HG03571 (cell line): Measurements from ENCODE around the gene SMAD6.

ENCODE experiments used
- ATAC-seq: cut with Tn5 transposase; IDR thresholded peaks from one replicate; pipeline ENCODE4 v1.9.1; 2021; ENCODE audit not compliant: unreplicated experiment

SMAD6 gene

DNA sequence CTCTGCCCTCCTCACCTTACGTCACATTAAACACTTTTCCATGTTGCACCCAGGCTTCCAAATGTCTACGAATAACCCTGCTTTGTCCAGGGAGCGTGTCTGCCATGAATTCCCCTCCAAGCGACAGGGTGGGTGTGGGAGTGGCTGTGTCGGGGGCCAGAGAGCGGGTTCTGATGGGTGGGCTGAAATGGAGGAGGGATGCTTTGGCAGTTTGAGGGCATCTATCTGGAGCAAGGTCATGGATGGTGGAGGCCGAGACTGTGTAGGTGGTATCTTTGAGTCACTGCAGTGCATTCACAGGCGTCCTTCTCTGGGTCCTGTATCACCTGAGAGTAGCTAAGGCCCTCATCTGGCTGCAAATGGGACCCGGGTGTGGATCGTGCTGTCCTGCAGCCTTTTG lies 36.6 kb downstream of the SMAD6 start:
- no peak for ATAC-seq

DNA sequence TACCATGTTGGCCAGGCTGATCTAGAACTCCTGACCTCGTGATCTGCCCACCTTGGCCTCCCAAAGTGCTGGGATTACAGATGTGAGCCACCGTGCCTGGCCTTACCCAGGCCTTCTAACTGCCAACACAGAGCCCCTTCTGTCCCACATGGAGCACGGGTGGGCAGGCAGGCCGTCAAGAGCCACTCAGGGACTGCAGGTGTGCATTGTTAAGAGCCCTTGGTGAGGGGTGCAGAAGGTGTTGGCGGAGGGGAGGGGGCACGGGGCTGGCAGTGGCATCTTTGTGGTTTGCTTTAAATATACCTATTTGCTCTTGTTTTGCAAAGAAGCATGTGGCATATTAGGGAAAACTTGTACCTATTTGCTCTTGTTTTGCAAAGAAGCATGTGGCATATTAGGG lies 37.3 kb downstream of the SMAD6 start:
- ATAC-seq: no peak

DNA sequence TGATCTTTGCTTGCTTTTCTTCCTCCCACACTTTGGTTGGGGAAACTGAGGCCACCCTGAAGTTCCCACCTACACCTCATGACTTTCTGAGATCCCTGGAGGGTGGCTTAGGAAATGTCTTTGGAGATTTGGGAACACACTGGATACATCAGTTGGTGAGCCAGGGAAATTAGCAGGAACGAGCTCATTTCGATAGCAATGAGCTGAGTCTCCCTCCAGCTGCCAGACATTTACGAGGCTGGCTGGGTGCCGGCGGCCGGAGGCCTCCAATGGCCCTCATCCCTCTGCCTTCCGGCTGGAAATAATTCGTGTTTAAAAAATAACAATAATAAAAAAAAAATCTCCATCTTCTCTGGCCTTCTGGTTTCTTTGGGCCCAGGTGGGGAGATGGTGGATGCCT lies 38.8 kb downstream of the SMAD6 start:
- ATAC-seq: no peak

DNA sequence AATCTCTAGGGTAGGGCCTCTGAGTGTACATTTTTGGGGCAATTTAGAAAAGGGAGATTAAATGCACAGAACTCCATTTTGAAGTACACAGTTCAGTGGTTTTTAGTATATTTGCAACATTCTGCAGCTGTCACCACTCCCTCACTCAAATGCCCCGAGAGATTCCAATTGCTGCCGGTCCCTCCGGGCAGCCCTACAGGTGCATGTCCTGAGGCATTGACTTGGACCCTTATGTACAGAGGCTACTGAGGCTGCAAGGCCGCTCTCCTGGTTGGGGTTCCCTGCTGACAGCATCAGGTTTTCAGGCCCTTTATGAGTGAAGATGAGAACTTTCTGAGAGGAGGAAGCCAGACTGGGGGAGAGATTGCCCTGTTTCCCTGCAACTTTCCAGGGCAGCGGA lies 39.6 kb downstream of the SMAD6 start:
- no peak for ATAC-seq

DNA sequence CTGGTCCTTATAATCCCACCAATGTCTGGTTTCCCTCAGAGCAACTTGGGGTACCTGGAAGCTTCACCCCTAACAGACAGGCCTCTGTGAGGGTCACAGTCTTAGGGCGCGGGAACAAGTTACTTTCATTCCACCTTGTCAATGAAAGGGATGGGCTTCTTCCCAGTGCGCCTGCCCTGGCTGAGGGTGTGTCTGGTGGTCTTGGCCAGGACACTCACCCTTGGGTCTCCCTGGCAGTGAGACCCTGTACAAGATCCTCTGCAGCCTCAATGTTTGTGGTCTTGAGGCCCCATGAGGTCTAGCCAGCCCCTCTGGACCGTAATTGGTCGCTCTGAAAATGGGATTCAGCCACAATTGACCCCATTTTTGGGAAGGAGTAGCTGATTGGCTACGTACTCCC lies 40.2 kb downstream of the SMAD6 start:
- no peak for ATAC-seq

DNA sequence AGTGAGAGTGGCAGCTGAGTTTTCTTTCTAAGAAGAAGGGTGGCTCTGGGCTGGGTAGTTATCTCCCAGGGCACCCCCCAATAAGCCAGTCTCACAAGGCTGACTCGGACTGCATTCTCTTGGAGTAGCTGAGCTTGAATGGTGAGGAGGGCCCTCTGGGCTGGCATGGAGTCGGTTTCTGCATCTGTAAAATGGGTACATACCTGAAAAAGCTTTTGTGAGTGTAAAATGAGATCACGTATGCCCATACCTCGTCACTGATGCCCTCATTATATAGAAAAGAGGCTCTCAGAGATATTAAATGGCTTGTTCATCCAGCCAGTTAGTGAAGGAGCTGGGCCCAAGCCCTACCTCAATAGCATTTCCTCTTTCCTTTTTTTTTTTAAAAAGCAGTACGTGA lies 41.2 kb downstream of the SMAD6 start:
- ATAC-seq: no peak

DNA sequence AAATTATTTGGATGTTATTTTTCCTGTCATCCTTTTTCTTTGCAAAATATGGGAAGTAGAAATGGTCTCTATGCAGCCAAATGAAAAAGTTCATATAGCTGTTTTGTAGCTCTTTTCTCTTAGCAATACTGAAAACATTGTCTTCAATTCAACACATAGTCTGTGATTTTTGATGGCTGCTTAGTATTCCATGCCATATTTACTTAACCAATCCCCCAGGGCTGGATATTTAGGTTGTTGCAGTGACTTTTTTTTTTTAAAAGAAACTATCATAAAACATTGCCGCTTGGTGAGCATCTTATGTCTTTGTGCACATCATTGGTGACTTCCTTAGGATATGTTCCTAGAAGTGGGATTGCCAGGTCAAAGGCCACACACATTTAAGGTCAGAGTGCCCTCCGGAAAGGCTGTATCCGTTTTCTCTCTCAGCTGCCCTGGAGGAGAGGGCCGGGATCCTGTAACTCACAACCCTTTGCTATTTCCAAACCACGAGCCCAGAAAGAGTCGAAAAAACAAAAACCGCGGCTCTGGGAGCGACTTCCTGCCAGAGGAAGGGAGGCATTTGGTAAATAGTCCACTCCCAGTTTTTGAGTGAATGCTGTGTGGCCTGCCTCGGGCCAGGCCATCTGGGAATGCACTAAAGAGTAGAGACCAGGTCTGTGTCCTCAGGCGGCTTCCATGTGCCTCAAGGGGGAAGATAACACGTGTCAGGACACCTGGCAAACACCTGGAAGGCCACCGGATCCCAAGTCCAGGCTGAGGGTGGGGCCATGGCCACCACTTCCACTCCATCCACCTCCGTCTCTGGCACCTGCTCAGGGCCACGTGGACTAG lies 41.9 kb downstream of the SMAD6 start:
- no peak for ATAC-seq

DNA sequence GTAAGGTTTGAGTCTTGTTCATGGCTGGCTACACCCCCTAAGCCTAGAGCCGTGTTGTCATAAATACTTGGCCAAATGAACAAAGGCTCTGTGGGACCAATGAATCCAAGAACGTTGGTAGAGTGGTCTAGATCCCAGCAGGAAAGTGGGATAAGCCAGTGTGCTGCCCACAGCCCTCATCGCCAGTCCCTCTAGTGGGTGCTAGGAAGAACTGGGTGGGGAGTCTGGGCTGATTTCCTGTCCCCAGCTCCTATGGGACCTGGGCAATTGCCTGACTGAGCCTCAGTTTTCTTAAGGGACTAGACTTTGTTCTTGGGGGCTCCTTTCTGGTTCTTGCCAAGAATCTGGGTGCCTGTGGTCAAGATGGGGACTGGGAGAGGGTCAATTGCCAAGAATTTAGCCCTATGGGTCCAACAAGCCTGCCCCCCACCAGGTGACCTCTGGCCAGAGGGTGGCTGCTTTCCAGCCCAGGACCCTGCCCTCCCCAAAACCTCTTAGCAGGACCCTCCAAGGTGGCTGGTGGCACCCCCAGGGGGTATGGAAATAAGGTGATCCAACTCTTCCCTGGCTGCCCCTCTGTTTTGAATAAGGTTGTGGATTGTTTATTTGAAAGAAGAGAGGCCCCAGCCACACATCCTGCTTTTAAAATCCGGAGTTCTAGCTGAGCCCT lies 42.7 kb downstream of the SMAD6 start:
- ATAC-seq: no peak

DNA sequence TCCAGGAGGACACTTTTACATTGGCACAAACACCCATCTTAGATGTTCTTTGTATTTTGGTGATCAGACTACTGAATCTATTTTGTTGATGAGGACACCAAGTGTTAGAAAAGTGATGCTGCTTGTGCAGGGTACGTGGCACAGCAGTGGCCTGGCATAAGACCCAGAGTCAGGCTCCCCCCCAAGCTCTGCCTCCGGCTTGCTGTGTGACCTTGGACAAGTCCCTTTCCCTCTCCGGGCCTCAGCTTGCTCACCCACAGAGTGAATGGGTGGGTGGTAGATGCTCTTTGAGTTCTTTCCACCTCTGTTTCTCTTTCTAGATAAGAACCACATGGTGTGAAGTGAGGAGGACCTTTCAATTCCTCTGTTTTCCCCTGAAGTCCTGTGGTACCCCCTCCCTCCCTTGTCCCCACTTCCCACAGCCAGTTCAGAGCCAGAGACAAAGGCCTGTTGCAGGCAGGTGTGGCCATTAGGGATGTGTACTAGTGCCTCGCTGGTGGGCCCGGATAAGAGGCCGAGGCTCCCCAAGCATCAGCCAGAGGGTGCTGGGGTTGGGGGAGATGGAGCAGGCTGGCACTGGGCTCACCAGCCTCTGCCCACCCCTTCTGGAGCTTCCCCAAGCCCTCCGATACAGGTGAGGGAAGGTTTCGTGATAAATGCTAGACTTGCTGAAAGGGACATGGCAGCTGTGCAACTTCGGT lies 43.6 kb downstream of the SMAD6 start:
- ATAC-seq: no peak

DNA sequence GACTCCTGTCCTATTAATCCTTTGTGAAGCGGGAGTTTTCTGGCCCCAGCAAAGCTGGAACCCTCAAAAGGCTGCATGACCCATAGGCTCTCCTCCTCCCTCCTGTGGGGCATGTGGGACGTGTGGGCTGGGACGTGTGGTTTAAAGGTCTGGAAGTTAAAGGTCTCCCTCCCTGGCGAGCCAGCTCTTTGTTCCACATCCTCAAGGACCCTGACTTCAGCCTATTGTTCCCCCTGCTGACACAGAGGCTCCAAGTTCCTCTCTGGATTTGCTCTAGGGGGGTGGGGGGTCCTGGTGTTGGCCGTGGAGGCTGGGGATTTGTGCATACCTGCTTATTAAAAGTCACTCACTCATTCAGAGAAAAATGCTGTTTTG lies 44.2 kb downstream of the SMAD6 start:
- ATAC-seq: no peak

DNA sequence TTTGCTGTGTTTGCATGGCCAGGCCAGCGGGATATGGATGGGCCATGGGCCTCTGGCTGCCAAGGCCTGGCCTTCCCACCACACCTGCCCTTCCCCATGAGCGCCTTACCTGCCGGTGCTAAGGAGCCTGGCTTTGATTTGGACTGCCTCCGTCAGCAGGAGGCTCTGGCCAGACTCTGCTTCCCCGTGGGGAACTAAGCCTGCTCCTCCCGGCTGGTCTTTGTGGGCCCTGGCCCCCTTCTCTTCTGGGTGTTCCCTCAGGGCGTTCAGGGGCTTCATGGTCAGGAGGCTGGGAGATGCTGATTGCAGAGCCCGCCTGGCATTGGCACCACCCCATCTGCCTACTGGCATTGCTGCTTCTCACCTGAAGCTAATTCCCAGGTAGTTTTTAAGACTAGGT lies 45.2 kb downstream of the SMAD6 start:
- ATAC-seq: no peak

DNA sequence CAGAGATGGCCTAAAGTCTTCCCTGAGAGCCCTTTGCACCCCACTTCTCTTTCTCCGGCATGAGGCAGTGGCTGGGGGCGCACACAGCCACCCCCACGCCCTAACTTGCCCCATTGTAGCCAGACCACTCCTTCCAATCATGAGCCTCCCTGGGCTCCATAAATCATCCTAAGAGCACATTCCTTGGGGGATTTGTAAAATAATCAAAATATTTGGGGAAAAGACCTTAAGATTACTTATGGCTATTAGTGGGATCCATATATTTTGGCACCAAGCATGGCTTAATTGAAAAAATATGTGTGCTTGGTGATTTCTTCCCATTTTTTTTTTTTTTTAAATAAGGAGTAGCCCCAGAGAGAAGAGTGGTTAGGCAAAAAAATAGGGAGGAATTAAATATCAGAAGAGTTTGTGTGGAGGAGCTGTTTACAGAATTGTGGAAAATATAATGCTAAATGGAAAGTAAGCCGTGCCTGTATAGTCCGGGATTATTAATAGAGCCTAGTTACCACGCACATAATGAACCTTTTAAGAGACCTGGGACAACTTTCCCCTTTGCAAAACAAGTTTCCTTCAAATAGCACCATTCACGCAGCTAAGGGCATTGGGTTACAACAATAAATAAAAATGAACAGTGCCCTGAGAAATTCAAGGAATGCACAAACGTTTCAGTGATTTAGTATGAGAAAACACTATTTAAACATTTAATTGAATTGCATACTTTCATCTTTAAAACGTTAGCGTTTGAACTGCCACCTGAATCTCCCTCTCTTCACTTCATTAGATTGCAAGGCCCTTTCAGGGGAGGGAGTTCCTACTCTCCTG lies 46.1 kb downstream of the SMAD6 start:
- ATAC-seq: no peak

DNA sequence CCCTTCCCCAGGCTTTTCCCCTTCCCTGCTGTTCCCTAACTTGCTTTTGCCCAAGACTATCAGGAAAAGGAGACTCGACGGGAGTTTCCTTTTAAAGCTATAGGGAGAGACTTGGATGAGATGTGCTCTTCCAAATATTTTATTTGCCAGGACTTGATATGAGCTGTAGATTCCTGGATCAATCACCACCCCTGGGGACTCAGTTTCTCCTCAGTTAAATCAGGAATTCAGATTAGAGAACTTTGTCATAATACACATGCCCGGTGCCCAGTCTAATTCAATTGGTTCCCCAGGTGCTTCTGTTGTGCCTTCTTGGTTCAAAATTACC lies 46.6 kb downstream of the SMAD6 start:
- ATAC-seq: no peak

DNA sequence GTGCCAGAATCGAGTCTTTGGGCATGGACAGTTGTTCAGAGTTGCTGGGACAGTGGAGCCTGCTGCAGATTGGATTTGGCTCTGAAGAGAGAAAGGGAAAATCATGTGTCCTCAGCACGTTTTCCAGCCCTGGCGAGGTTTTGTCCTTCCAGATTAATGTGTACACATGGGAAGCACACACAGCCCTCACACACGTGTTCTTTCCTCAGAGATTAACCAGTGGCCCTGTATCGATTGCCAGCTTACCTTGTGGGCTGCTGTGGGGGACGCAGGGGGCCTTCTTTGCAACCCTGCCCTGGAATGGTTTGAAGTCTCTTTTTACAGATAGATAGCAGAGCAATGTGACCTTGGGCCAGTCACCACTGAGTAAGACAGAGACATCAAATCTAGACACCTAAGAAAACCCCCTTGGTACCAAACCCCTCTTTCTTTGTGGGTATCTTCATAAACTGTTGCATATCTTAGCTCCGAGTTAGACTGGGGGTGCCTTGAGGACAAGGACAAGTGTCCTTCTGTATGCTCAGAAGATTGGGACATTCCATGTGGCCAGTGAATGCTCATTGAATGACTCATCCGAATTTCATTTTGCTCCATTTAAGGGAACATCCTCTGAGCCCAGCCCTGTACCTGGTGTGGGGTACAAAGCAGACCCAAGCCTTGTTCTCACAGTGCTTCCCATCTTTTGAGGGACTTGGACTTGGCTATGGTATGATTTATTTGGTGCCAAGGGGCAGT lies 48.0 kb downstream of the SMAD6 start:
- ATAC-seq: no peak

DNA sequence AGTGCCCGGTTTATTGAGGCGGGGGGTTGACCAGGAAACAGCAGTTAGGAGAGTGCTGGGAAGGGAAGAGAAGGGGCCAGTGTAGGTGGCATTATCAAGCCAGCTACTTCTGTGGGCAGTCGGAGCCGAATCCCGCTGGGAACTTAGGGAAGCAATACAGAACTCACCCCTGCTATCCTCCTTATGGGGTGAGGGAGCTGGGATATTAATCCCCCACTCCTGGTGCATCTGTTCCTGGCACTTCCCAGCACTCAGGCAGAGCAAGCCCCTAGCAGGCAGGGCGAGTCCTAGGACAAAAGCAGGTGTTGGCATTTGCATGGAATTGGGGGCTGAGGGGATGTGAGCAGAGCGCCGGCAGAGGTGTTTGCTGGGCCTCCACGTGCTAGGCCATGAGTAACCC lies 48.6 kb downstream of the SMAD6 start:
- ATAC-seq: no peak

DNA sequence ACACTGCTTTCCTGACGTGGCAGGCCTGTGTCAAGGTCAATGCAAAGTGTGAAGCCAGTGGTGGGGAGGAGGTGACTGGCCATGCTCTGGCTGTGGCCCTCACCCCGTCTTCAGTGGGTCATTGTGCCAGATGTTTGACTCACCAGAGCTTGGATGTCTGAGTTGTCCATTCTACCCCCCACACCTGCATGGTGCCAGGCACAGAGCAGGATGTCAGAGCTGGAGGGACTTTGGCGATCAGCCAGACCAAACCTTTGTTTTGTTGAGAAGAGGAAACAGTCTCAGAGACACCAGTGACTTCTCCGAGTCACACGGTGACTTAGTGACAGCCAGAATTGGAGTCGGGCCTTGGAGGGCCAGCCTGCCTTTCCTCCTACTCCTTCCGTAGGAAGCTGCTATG lies 49.5 kb downstream of the SMAD6 start:
- no peak for ATAC-seq

DNA sequence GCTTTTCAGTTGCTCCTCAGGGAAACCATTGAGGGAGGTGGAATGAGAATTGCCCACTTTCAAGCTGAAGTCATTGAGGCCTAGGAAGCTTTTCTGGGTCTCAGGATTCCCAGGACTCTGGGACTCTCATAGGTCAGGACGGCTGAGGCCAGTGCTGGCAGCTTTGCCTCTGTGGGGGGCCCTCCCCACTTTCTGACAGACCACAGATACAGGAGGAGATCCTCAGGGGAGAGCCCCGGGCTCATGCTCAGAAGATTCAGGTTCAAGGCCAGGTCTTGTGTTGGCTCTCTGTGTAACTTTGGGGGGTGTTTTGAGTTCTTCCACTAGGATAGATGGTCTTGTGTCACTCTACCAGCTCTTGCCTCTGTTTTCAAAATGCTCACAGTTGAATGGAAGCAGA lies 50.0 kb downstream of the SMAD6 start:
- no peak for ATAC-seq

DNA sequence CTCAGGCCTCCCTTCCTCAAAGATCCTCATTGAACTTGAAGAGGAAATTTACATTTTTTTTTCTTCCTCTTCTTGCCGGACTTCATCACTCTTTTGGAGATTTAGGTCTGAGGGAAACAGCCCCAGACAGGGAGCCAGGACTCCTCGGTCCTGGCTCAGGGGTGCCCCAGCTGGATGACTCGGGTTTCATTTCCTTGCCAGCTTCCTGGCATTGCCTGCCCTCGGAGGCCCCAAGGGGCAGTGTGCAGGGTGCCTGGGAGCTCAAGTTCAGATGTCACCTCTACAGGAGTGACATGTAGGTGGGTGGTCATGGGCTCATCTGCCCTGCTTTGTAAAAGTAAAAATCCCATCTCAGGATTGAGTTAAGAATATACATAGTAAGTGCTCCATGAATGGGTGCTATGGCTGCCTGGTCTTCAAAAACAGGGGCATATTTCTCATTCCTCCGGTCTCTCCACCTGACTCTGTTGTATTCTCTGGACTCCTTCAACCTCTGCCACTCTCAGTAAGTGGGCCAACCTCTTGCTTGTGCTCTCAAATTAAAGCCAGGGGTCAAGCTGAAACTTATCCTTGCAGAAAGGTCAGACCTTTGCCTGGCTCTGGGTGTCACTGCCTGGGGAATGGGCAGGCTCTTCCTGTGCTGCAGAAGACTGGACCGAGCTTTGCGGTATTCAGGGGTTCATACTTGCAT lies 51.8 kb downstream of the SMAD6 start:
- no peak for ATAC-seq

DNA sequence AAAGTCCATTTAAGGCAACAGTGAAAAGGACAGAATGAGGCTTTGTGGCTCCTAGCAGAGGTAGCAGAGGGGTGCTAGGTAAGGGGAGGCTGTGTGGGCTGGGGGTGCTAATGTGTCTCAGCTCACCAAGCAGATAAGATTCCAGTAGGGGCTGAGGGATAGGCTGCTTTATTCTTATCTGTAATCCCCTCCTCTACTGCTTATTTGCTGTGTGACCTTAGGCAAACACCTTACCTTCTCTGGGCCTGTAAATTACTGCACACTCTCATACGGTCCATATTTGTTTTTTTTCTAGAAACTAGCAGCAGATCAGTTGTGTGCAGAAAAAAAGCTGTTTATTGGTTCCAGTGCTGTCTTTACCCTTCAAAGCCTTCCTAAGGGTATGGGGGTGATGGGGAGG lies 52.8 kb downstream of the SMAD6 start:
- ATAC-seq: no peak
